GM23248 (cell line): ENCODE data around the gene PTPRK. TPM values are rescaled to one million over a fixed set of nuclear protein-coding genes. Genes with fewer than 3 reads are reported as not detected.
A peak's percentile ranks its signal among the peaks of the same experiment; 100 is the strongest.

Source experiments
- DNase-seq: peaks from one replicate; pipeline ENCODE4 v3.0.0-alpha.2; 2015
- H2AFZ ChIP-seq: fragments of 200-600 bp; sonication (generic); 2 replicates; pipeline ENCODE4 v1.6.1; 2016; ENCODE audit warnings: antibody characterized with exemption
- H3F3A ChIP-seq: fragments of 200-600 bp; sonication (generic); 2 replicates; pipeline ENCODE4 v1.6.1; 2016; ENCODE audit warnings: mild to moderate bottlenecking, antibody characterized with exemption, mixed run types; ENCODE audit not compliant: insufficient read depth
- H3K27ac ChIP-seq: fragments of 200-600 bp; sonication (generic); 2 replicates; pipeline ENCODE4 v1.5.1; 2016; ENCODE audit warnings: mild to moderate bottlenecking
- H3K27me3 ChIP-seq: fragments of 200-600 bp; sonication (generic); replicated peaks from 2 replicates; pipeline ENCODE4 v1.6.1; 2016; ENCODE audit warnings: mild to moderate bottlenecking; ENCODE audit not compliant: insufficient read depth
- H3K36me3 ChIP-seq: fragments of 200-600 bp; sonication (generic); 2 replicates; pipeline ENCODE4 v1.6.1; 2016; ENCODE audit warnings: low read depth, mild to moderate bottlenecking
- H3K4me1 ChIP-seq: fragments of 200-600 bp; sonication (generic); 2 replicates; pipeline ENCODE4 v1.6.1; 2016; ENCODE audit warnings: mild to moderate bottlenecking; ENCODE audit not compliant: insufficient read depth
- H3K4me2 ChIP-seq: fragments of 200-600 bp; sonication (generic); one replicate; pipeline ENCODE4 v1.6.1; 2016; ENCODE audit warnings: mild to moderate bottlenecking; ENCODE audit not compliant: unreplicated experiment
- H3K4me3 ChIP-seq: fragments of 200-600 bp; sonication (generic); 2 replicates; pipeline ENCODE4 v1.5.1; 2016; ENCODE audit warnings: mild to moderate bottlenecking
- H3K79me2 ChIP-seq: fragments of 200-600 bp; sonication (generic); 2 replicates; pipeline ENCODE4 v1.6.1; 2016; ENCODE audit warnings: mild to moderate bottlenecking; ENCODE audit not compliant: insufficient read depth
- H3K9ac ChIP-seq: fragments of 200-600 bp; sonication (generic); 2 replicates; pipeline ENCODE4 v1.6.1; 2016; ENCODE audit warnings: mild to moderate bottlenecking
- H3K9me2 ChIP-seq: fragments of 200-600 bp; sonication (generic); 2 replicates; pipeline ENCODE4 v1.6.1; 2016; ENCODE audit warnings: mixed run types, mild to moderate bottlenecking, moderate library complexity; ENCODE audit not compliant: insufficient read depth
- H3K9me3 ChIP-seq: fragments of 200-600 bp; sonication (generic); one replicate; pipeline ENCODE4 v1.6.1; 2017; ENCODE audit warnings: low read depth
- H4K20me1 ChIP-seq: fragments of 200-600 bp; sonication (generic); 2 replicates; pipeline ENCODE4 v1.6.0; 2016; ENCODE audit not compliant: insufficient read depth
- EZH2 ChIP-seq: fragments of 200-600 bp; sonication (generic); IDR thresholded peaks from 2 replicates; pipeline ENCODE4 v1.6.1; 2018; ENCODE audit warnings: antibody characterized with exemption, mild to moderate bottlenecking; ENCODE audit not compliant: insufficient read depth, poor library complexity, severe bottlenecking
- EZH2phosphoT487 ChIP-seq: fragments of 200-600 bp; sonication (generic); IDR thresholded peaks from 2 replicates; pipeline ENCODE4 v1.6.1; 2018; ENCODE audit warnings: antibody characterized with exemption, moderate library complexity, mild to moderate bottlenecking, low read depth; ENCODE audit not compliant: insufficient read depth
- WGBS, 2 experiments: methylation state at CpG; one replicate each; pipeline ENCODE4 v1.1.6; 2015 to 2017; ENCODE audit warnings: low lambda C conversion rate in 2 of 2, low coverage in 1 of 2; ENCODE audit errors: missing lambda C conversion rate in 2 of 2; 5-methylcytosine and 5-hydroxymethylcytosine counted together
- in situ Hi-C: fragments of 300-500 bp; cut with MboI; formaldehyde crosslinking; loops from 2 replicates; pipeline ENCODE4 v1.15.0; 2020
- polyA plus RNA-seq: library from polyadenylated mRNA; unstranded; fragments of >200 nt; fragmentation: Nextera tagmentation; extraction: Ambion mirVana; gene quantifications from 2 replicates; pipeline ENCODE4 v1.2.1, GENCODE V29; 2016
- total RNA-seq: library from RNA; depleted of rRNA; stranded (reverse); fragments of >200 nt; shearing (Covaris generic); gene quantifications from 2 replicates; pipeline ENCODE4 v1.2.3, GENCODE V29; 2014

The PTPRK gene
- total and polyA plus RNA-seq, 2 experiments from 2014 or later: 22.3 to 34.5 TPM

DNA sequence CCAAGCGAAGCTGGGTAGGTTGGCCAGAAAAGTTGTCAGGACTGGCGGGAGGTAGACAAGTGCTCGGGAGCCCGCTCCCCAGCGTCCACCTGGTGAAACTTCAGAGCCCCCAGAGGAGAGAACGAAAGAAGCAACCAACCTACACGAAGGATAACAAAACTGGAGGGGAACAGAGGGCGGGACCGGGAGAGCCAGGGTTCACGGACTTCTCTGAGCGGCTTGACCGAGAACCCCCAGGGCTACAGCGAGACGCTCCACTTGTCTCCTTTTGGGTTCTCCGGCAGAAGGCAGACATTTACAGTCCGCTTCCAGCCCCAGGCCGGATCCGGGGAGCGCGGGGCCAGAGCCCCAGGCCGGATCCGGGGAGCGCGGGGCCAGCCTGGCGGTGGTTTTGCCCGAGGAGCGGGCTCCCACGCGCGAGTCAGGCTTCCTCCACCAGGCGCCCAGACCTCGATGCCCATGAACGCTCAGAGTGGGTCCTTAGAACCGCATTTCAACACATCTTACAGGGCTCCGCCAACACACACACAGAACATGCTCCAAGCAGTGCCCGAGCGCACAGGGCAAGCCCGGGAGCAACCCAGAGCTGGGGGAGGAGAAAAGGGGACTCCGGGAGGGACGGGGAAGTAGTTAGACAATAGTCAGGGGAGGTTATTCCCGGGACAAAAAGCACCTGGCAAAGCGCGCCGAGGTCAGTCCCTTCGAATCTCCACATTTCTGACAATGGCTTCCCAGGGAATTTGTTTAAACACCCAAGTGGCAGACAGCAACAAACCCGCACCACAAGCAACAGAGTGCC is 1.1 kb downstream of the PTPRK start:
- H2AFZ ChIP-seq: peak overlapping the region; percentile 96
- DNase-seq: peak; percentile 73
- no peaks in the 10 kb centered on the region for H4K20me1 ChIP-seq
- H3K4me2 ChIP-seq: peak overlapping the region; percentile 92
- no peak for TF ChIP-seq EZH2phosphoT487
- H3K36me3 ChIP-seq: no peaks in the 10 kb centered on the region; the same call in 1 of the 2 replicates
- peak overlapping the region; percentile 88 for H3K27ac ChIP-seq
- no peaks in the 10 kb centered on the region for H3K27me3 ChIP-seq
- WGBS, 2 experiments: 0 to 2% methylated on average over 45 to 46 of the region's 46 CpGs
- H3K9me3 ChIP-seq: no peaks in the 10 kb centered on the region
- peak overlapping the region; percentile 95 for H3K4me3 ChIP-seq
- H3K4me1 ChIP-seq: peaks cover 30% of the 10 kb centered on the region
- in situ Hi-C loops: loop anchor here (25.0 kb wide), 2 partner anchors 657 to 782 kb away; no protein-coding TSS in a partner anchor
- H3K9me2 ChIP-seq: no peaks in the 10 kb centered on the region
- H3F3A ChIP-seq: peaks cover 19% of the 10 kb centered on the region
- peak overlapping the region; percentile 89 for H3K9ac ChIP-seq
- H3K79me2 ChIP-seq: peaks cover 57% of the 10 kb centered on the region

DNA sequence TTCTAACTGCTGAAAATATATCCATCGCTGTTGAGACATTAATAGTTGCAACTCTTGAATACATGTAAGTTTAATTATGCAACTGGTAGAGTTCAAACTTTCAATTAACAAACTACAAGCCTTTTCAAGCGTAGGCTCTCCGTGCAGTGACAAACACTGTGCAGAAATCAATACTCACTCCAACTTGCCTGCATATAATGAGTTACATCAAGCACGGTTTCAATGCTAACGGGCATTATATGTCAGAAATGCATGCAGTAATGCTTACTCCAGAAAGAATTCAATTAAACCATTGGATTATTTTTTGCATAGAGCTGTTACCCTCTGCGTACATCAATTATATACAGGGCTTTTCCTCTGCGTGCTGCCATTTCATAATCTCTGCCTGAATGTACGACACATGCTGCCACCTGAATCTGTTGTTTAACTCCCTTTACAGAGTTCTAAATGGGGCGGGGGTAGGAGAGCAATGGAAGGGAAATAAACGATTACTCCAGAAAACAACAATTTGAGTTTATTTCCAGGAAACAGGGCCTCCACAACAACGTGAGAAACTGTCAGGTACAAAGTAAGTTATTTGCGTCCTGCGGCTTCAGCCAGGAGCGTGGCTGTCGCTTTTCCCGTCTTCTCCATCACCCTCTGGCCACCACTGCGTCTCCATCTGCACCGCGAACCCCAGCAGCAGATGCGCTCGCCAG is 1.8 kb downstream of the PTPRK start:
- Histone ChIP-seq H3K27ac (no peak overlapping the region), H3K79me2 (peaks cover 65% of the 10 kb centered on the region), H3F3A (peaks cover 19% of the 10 kb centered on the region), H2AFZ (peak overlapping the region; percentile 96), H3K4me3 (peak overlapping the region; percentile 95), H4K20me1 (no peaks in the 10 kb centered on the region), H3K9me2 (no peaks in the 10 kb centered on the region), H3K36me3 (no peaks in the 10 kb centered on the region; the same call in 1 of the 2 replicates), H3K27me3 (no peaks in the 10 kb centered on the region), H3K9ac (peak overlapping the region; percentile 89), H3K4me2 (peak overlapping the region; percentile 92), H3K4me1 (peaks cover 30% of the 10 kb centered on the region), H3K9me3 (no peaks in the 10 kb centered on the region)
- in situ Hi-C loops: loop anchor here (25.0 kb wide), 2 partner anchors 656 to 781 kb away; no protein-coding TSS in a partner anchor
- WGBS, 2 experiments: 16 to 17% methylated on average over 21 of the region's 21 CpGs
- peak; percentile 17 for DNase-seq
- TF ChIP-seq EZH2 (no peak), EZH2phosphoT487 (no peak)

DNA sequence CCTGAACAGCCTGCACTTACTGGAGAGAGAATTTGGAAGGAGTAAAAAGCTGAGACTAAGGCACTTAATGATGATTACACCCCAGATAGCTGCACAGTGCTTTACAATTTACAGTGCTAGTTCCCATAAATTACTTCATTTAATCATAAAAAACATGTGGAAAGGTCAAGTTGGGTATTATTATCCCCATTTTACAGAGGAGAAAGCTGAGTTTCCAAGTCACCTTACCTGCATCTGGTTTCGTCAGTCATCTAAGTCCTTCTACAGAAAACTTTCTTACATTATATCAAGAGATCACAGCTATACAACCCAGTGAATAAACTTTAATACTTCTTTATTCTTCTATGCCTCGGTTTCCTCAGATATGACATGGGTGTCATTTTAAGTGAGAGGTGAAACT is 3.3 kb downstream of the PTPRK start:
- Histone ChIP-seq H3K9ac (no peak overlapping the region), H3F3A (peaks cover 19% of the 10 kb centered on the region), H3K36me3 (no peaks in the 10 kb centered on the region; the same call in 1 of the 2 replicates), H3K4me2 (no peak overlapping the region), H4K20me1 (no peaks in the 10 kb centered on the region), H3K4me1 (peaks cover 37% of the 10 kb centered on the region), H2AFZ (no peak overlapping the region), H3K27ac (no peak overlapping the region), H3K4me3 (no peak overlapping the region), H3K9me2 (no peaks in the 10 kb centered on the region), H3K27me3 (no peaks in the 10 kb centered on the region), H3K79me2 (peaks cover 79% of the 10 kb centered on the region), H3K9me3 (no peaks in the 10 kb centered on the region)
- no peak for DNase-seq
- WGBS, 2 experiments: 96 to 97% methylated on average over 2 of the region's 2 CpGs
- in situ Hi-C loops: loop anchor here (25.0 kb wide), 2 partner anchors 655 to 780 kb away; no protein-coding TSS in a partner anchor
- TF ChIP-seq EZH2phosphoT487 (no peak), EZH2 (no peak)

DNA sequence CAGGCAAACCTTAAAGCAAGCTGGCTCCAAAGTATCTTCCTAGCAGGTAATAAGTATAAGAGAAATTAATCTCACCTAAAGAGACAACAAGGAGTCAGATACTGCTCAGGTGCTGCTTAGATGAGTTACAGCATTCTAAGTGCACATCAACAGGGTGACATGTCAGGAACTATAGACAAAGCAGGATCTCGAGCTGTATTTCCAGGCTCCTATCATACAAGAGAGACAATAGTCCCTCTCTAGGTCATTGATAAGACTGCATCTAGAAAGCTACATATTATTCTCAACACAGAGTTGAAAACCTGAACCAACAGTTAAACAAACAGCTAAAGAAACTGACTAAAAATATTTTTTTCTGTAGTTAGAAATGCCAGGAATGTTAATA is 3.9 kb downstream of the PTPRK start:
- H3K79me2 ChIP-seq: peaks cover 83% of the 10 kb centered on the region
- no peak for TF ChIP-seq EZH2
- no peak for TF ChIP-seq EZH2phosphoT487
- peak overlapping the region; percentile 6; the same call in 1 of the 2 replicates for H3K4me3 ChIP-seq
- H3K4me1 ChIP-seq: peaks cover 40% of the 10 kb centered on the region
- no peaks in the 10 kb centered on the region for H3K9me2 ChIP-seq
- H3K4me2 ChIP-seq: peak overlapping the region; percentile 50
- no peaks in the 10 kb centered on the region; the same call in 1 of the 2 replicates for H3K36me3 ChIP-seq
- H3F3A ChIP-seq: peaks cover 22% of the 10 kb centered on the region
- peak; percentile 54 for DNase-seq
- 9 to 11% methylated on average over 1 of the region's 1 CpG for WGBS, 2 experiments
- H3K27ac ChIP-seq: 0 out of 2 replicates have a peak overlapping the region, but pooled peaks have one; percentile 9
- no peaks in the 10 kb centered on the region for H3K27me3 ChIP-seq
- H3K9ac ChIP-seq: 0 out of 2 replicates have a peak overlapping the region, but pooled peaks have one; percentile 3
- in situ Hi-C loops: loop anchor here (25.0 kb wide), 2 partner anchors 654 to 779 kb away; no protein-coding TSS in a partner anchor
- no peaks in the 10 kb centered on the region for H3K9me3 ChIP-seq
- peak overlapping the region; percentile 27; the same call in 1 of the 2 replicates for H2AFZ ChIP-seq
- no peaks in the 10 kb centered on the region for H4K20me1 ChIP-seq
